ENCODE results near the gene LIPG.

- no peak for TF ChIP-seq CTCF (IDR thresholded peaks at IDR 0.05)
- no peak for TF ChIP-seq EP300 (IDR thresholded peaks at IDR 0.05; ENCODE audit: low read depth)
Observed at GRCh38 chr18:49617865-49618264, 56.0 kb downstream of the LIPG start.
